ENCODE data around the gene TRIM36. TPM values are rescaled to one million over a fixed set of nuclear protein-coding genes. Genes with fewer than 3 reads are reported as not detected.

TRIM36 gene
- total and polyA plus RNA-seq, 2 of the 8 experiments (the other 6 are each of a cell fraction or from before 2014, with no cell fraction given), result 8.5 to 14.1 TPM

DNA sequence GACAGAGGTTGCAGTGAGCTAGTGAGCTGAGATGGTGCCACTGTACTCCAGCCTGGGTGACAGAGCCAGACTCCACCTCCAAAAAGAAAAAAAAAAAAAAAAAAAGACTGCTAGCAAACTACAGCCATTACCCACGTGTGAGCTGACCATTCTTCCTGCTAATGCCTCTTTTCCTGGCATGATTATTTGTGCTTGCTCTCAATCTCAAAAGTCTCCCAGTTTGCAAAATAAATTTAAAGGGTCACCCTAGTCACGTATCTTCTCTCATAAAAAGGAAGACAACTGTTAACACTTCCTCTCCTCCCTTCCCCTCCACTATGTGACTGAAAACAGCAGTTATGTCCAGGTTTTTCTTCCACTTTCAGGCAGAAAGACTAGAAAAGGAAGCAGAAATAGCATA lies 37.2 kb downstream of the TRIM36 start:
- Histone ChIP-seq H4K5ac (ENCODE audit: insufficient read length, low read depth, low read length) (no peak overlapping the region), H3K4me1 (replicated peaks in 1 of 4; ENCODE audit: control insufficient read depth in 3 of 4, insufficient read depth in 4 of 4, low read length in 3 of 4) (no peaks in the 10 kb centered on the region), H2BK5ac (ENCODE audit: low read depth, low read length) (no peak overlapping the region), H3K79me2 (ENCODE audit: control insufficient read depth in 1 of 2, insufficient read depth in 2 of 2, low read length in 2 of 2) (no peaks in the 10 kb centered on the region), H3K23me2 (ENCODE audit: low read depth, low read length) (no peaks in the 10 kb centered on the region), H2BK20ac (ENCODE audit: low read length) (no peak overlapping the region), H3K4me3 (ENCODE audit: extremely low read depth in 1 of 4, insufficient read depth in 2 of 4, low read depth in 3 of 4, low read length in 4 of 4) (no peak overlapping the region), H3K4me2 (ENCODE audit: insufficient read depth in 1 of 2, low read depth in 2 of 2, low read length in 2 of 2) (no peak overlapping the region), H3K27ac (ENCODE audit: low read depth, low read length) (no peak overlapping the region), H2BK12ac (ENCODE audit: low read depth, low read length) (no peak overlapping the region), H3K18ac (ENCODE audit: extremely low read depth, low read length) (no peak overlapping the region), H2BK120ac (replicated peaks; ENCODE audit: low read depth, low read length) (no peak overlapping the region), H2BK15ac (ENCODE audit: low read length) (no peak overlapping the region), H4K91ac (replicated peaks; ENCODE audit: insufficient read length, low read length) (no peak overlapping the region), H3K79me1 (ENCODE audit: low read depth, low read length) (no peaks in the 10 kb centered on the region), H4K8ac (ENCODE audit: extremely low read depth, insufficient read depth, low read length) (no peak overlapping the region), H3K27me3 (replicated peaks in 1 of 4; ENCODE audit: control insufficient read depth in 3 of 4, extremely low read depth in 1 of 4, insufficient read depth in 3 of 4, low read length in 3 of 4) (no peaks in the 10 kb centered on the region), H3K14ac (ENCODE audit: insufficient read length) (no peak overlapping the region), H2AFZ (ENCODE audit: low read length) (no peak overlapping the region), H3K9me3 (ENCODE audit: insufficient read depth in 2 of 2, low read depth in 1 of 2, low read length in 1 of 2) (no peaks in the 10 kb centered on the region), H3K36me3 (ENCODE audit: control insufficient read depth in 2 of 4, insufficient read depth in 4 of 4, low read length in 3 of 4) (peaks cover 0 to 4% (median 2%) of the 10 kb centered on the region in 4 experiments; a peak in 2 of 8 replicates), H3K9ac (replicated peaks in 1 of 4; ENCODE audit: extremely low read depth in 1 of 4, low read depth in 3 of 4, low read length in 3 of 4) (no peak overlapping the region), H4K20me1 (replicated peaks in 1 of 2; ENCODE audit: control insufficient read depth in 1 of 2, insufficient read depth in 2 of 2, low read length in 2 of 2) (no peaks in the 10 kb centered on the region), H3K4ac (replicated peaks; ENCODE audit: insufficient read length, low read depth, low read length) (no peak overlapping the region), H2AK5ac (ENCODE audit: low read depth, low read length) (no peak overlapping the region), H3K23ac (ENCODE audit: insufficient read length) (no peak overlapping the region), H3K56ac (replicated peaks; ENCODE audit: insufficient read length, low read depth, low read length) (no peak overlapping the region)
- DNase-seq (ENCODE audit: low read depth in 1 of 2, low spot score in 2 of 2), result no peak
- ChIA-PET POLR2A (ENCODE audit: partially characterized antibody) (interaction anchor here (0.6 kb wide), 1 partner anchor 131 kb away, joined by 3 read pairs; no protein-coding TSS in a partner anchor), CTCF (ENCODE audit: partially characterized antibody) (interaction anchor here (0.6 to 2.2 kb wide), 4 partner anchors 10 to 1027 kb away, joined by 3 to 8 read pairs (median 4); no protein-coding TSS in a partner anchor)
- FAIRE-seq, result no peak
- no peak for TF ChIP-seq MAFK (IDR thresholded peaks at IDR 0.05; ENCODE audit: low read depth, low read length)
- TF ChIP-seq SIX5 (IDR thresholded peaks at IDR 0.05; ENCODE audit: low read depth, low read length), result no peak
- TF ChIP-seq, protein P1, sequence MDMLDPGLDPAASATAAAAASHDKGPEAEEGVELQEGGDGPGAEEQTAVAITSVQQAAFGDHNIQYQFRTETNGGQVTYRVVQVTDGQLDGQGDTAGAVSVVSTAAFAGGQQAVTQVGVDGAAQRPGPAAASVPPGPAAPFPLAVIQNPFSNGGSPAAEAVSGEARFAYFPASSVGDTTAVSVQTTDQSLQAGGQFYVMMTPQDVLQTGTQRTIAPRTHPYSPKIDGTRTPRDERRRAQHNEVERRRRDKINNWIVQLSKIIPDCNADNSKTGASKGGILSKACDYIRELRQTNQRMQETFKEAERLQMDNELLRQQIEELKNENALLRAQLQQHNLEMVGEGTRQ (IDR thresholded peaks at IDR 0.05; ENCODE audit: low read length), result no peak
- TF ChIP-seq CHD2 (IDR thresholded peaks at IDR 0.05; ENCODE audit: low read length), result no peak
- no peak for TF ChIP-seq SUZ12 (IDR thresholded peaks at IDR 0.05; ENCODE audit: low read length)
- no peak for TF ChIP-seq TCF12 (IDR thresholded peaks at IDR 0.05; ENCODE audit: low read depth, low read length)
- TF ChIP-seq ZNF274 (IDR thresholded peaks at IDR 0.05; ENCODE audit: borderline replicate concordance, extremely low read depth, low read length), result no peak
- no peak for TF ChIP-seq TAF1 (IDR thresholded peaks at IDR 0.05; ENCODE audit: low read depth, low read length)
- TF ChIP-seq GTF2F1 (IDR thresholded peaks at IDR 0.05; ENCODE audit: borderline replicate concordance, low read depth, low read length), result no peak
- no peak for TF ChIP-seq BACH1 (IDR thresholded peaks at IDR 0.05; ENCODE audit: low read length)
- TF ChIP-seq RBBP5 (IDR thresholded peaks at IDR 0.05; ENCODE audit: borderline replicate concordance, low read depth, low read length), result no peak
- 79% methylated on average over 2 of the region's 2 CpGs; no CpG with 5 or more reads in 1 of the 2 experiments for WGBS, 2 experiments (ENCODE audit: extremely low coverage in 1 of 2, insufficient coverage in 1 of 2, insufficient read length in 1 of 2, insufficient replicate concordance in 2 of 2, low coverage in 1 of 2, low lambda C conversion rate in 2 of 2, missing lambda C conversion rate in 1 of 2)
